ENCODE results near the gene MAGI2. TPM values are rescaled to one million over a fixed set of nuclear protein-coding genes. Genes with fewer than 3 reads are reported as not detected.

MAGI2 gene
- total and polyA plus RNA-seq, 2 of the 13 experiments (the other 11 are each of a cell fraction or from before 2014, with no cell fraction given): 1.5 to 3.8 TPM

- Histone ChIP-seq H3K79me2 (ENCODE audit: insufficient read depth, low read length) (no peaks in the 10 kb centered on the region), H4K20me1 (ENCODE audit: insufficient read depth, low read length) (no peaks in the 10 kb centered on the region), H3K36me3 (replicated peaks in 1 of 2; ENCODE audit: control insufficient read depth in 1 of 2, insufficient read depth in 2 of 2, low read length in 2 of 2) (no peaks in the 10 kb centered on the region), H3K4me3 (replicated peaks in 1 of 3; ENCODE audit: insufficient read depth in 1 of 3, low read depth in 2 of 3, low read length in 3 of 3) (no peak overlapping the region), H3K27ac (ENCODE audit: extremely low read length, insufficient read depth, low read length) (no peak overlapping the region), H3K27me3 (ENCODE audit: control insufficient read depth in 1 of 2, insufficient read depth in 2 of 2, low read length in 2 of 2) (no peaks in the 10 kb centered on the region), H3K4me1 (ENCODE audit: insufficient read depth, low read length) (no peaks in the 10 kb centered on the region), H3K9me3 (ENCODE audit: low read length) (no peaks in the 10 kb centered on the region), H2AFZ (ENCODE audit: low read length) (no peak overlapping the region), H3K4me2 (ENCODE audit: low read depth, low read length) (no peak overlapping the region), H3K9ac (ENCODE audit: insufficient read depth, low read depth, low read length) (no peak overlapping the region)
- TF ChIP-seq GRHL1 (CRISPR knock-in tag; conservative IDR thresholded peaks at IDR 0.05) (no peak), CHCHD3 (CRISPR knock-in tag; IDR thresholded peaks at IDR 0.05) (no peak), ZNF564 (CRISPR knock-in tag; IDR thresholded peaks at IDR 0.05) (no peak), ZNF83 (CRISPR knock-in tag; IDR thresholded peaks at IDR 0.05; ENCODE audit: borderline replicate concordance) (no peak), NAIF1 (CRISPR knock-in tag; IDR thresholded peaks at IDR 0.05; ENCODE audit: borderline replicate concordance) (no peak), ZNF33B (CRISPR knock-in tag; IDR thresholded peaks at IDR 0.05) (no peak)
- TF ChIP-seq, protein P1, sequence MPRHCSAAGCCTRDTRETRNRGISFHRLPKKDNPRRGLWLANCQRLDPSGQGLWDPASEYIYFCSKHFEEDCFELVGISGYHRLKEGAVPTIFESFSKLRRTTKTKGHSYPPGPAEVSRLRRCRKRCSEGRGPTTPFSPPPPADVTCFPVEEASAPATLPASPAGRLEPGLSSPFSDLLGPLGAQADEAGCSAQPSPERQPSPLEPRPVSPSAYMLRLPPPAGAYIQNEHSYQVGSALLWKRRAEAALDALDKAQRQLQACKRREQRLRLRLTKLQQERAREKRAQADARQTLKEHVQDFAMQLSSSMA (CRISPR knock-in tag; IDR thresholded peaks at IDR 0.05): no peak
- ATAC-seq (no peak), FAIRE-seq (no peak), DNase-seq (ENCODE audit: low spot score) (no peak)
- CTCF ChIA-PET (ENCODE audit: low intra/inter-chr PET ratio, low total read pairs): no interaction called here
- POLR2A ChIA-PET: no interaction called here
- WGBS (ENCODE audit: low lambda C conversion rate): 3% methylated on average over 2 of the region's 2 CpGs
- BruUV-seq (replicated peaks): no TSS peak
- intact Hi-C loops (cut with micrococcal nuclease; ENCODE audit: unreplicated experiment) (no loop called here), in situ Hi-C loops (cut with HindIII; ENCODE audit: extremely low pct_ligation_motif_present, low pct_unique_long_range_greater_than_20kb) (no loop called here)
Observed at GRCh38 chr7:78386520-78386919, 1066.9 kb downstream of the MAGI2 start.
